GM10248 (cell line): ENCODE data around the gene JHY.
A peak's percentile ranks its signal among the peaks of the same experiment; 100 is the strongest.

Source experiments
- CTCF ChIA-PET: fragments of 300-600 bp; sonication (Branson Sonifier 250); formaldehyde crosslinking; extraction: SDS; loops from one replicate; lab custom pipeline; 2021; ENCODE audit warnings: antibody characterized with exemption; lab: Yijun Ruan, JAX
- POLR2A ChIA-PET: fragments of 350-650 bp; sonication (Branson Sonifier 250); formaldehyde crosslinking; extraction: SDS; loops from one replicate; lab custom pipeline; 2020; ENCODE audit warnings: antibody characterized with exemption; lab: Yijun Ruan, JAX
- DNase-seq: peaks from one replicate; pipeline ENCODE4 v3.0.0; 2012; ENCODE audit errors: extremely low spot score
- CTCF ChIP-seq: IDR thresholded peaks from 2 replicates; pipeline ENCODE4 v1.5.1; 2012; ENCODE audit warnings: mild to moderate bottlenecking, low read depth; ENCODE audit errors: extremely low read depth, missing control alignments, control extremely low read depth

Gene JHY

GRCh38 chr11:122981388-122982264, 99.1 kb downstream of the JHY start, which contains the start of gene BSX:
Gene BSX, minus strand, starts transcription at chr11:122981834. Its CDS starts 163 bp downstream, at chr11:122981671.
- POLR2A ChIA-PET = no interaction called here
- TF ChIP-seq CTCF = no peak
- peak; percentile 64 for DNase-seq
- CTCF ChIA-PET = interaction anchor here (0.8 kb wide), 1 partner anchor 16 kb away, joined by 3 read pairs; no protein-coding TSS in a partner anchor

GRCh38 chr11:122983438-122984185, 101.1 kb downstream of the JHY start:
- no peak for TF ChIP-seq CTCF
- ChIA-PET CTCF (interaction anchor here (1.5 kb wide), 1 partner anchor 120 kb away, joined by 6 read pairs; no protein-coding TSS in a partner anchor), POLR2A (no interaction called here)
- DNase-seq = no peak

GRCh38 chr11:122984186-122985011, 101.8 kb downstream of the JHY start:
- no peak for DNase-seq
- TF ChIP-seq CTCF = no peak
- CTCF ChIA-PET = interaction anchor here (1.5 kb wide), 1 partner anchor 121 kb away, joined by 6 read pairs; no protein-coding TSS in a partner anchor
- POLR2A ChIA-PET = no interaction called here

- no peak for DNase-seq
- CTCF ChIA-PET = interaction anchor here (1.8 kb wide), 1 partner anchor 25 kb away, joined by 6 read pairs; no protein-coding TSS in a partner anchor
- POLR2A ChIA-PET = no interaction called here
- no peak for TF ChIP-seq CTCF
These were observed 113.0 kb downstream of the JHY start for GRCh38 chr11:122995526-122995925.

GRCh38 chr11:122998727-122999366, 116.3 kb downstream of the JHY start:
- no peak for DNase-seq
- no peak for TF ChIP-seq CTCF
- CTCF ChIA-PET = interaction anchor here (1.0 to 1.7 kb wide), 2 partner anchors 20 to 22 kb away, joined by 3 to 4 read pairs; no protein-coding TSS in a partner anchor
- POLR2A ChIA-PET = no interaction called here
